SU-DHL-6 (cell line): ENCODE measurements around the gene OR10H2.

Source experiments
- EZH2phosphoT487 ChIP-seq: fragments of 200-600 bp; sonication (generic), shearing (Covaris generic); conservative IDR thresholded peaks from 2 replicates; pipeline ENCODE4 v1.6.1; 2018; ENCODE audit warnings: mild to moderate bottlenecking, antibody characterized with exemption, low read length, moderate library complexity, mixed read lengths
- TF ChIP-seq, protein P1 (sequence below): fragments of 200-600 bp; sonication (generic); IDR thresholded peaks from one replicate; pipeline ENCODE4 v1.5.1; 2017; ENCODE audit warnings: antibody characterized with exemption, mild to moderate bottlenecking, low read length, moderate library complexity; ENCODE audit not compliant: insufficient read depth, poor library complexity, severe bottlenecking

DNA sequence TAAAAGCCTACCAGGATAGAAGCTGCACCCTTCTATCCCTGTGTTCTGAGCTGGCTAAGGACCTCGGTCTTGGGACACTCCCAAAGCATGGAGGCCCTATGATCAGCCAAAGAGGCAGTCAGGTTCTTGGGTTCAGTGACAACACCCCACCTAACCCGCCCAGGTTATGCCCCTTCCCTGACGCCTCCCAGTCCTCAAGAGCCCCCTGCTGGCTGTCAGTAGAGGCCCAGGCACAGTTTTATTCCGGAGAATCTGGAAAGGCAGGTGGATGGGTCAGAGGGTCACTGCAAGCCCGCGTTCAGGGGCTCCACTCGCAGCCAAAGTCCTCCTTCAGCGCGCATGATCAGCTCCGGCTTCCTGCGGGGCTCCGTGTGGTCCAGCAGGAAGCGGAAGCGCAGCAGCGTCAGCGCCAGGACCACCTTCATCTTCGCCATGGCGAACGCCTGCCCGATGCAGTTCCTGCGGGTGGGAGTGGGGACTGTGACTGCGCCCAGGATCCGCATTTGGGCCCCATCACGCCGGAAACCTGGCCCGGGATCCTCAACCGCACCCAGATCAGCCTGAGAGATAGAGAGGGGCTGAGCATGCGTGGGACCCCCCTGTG is 32.2 kb downstream of the OR10H2 start:
- TF ChIP-seq, protein P1, sequence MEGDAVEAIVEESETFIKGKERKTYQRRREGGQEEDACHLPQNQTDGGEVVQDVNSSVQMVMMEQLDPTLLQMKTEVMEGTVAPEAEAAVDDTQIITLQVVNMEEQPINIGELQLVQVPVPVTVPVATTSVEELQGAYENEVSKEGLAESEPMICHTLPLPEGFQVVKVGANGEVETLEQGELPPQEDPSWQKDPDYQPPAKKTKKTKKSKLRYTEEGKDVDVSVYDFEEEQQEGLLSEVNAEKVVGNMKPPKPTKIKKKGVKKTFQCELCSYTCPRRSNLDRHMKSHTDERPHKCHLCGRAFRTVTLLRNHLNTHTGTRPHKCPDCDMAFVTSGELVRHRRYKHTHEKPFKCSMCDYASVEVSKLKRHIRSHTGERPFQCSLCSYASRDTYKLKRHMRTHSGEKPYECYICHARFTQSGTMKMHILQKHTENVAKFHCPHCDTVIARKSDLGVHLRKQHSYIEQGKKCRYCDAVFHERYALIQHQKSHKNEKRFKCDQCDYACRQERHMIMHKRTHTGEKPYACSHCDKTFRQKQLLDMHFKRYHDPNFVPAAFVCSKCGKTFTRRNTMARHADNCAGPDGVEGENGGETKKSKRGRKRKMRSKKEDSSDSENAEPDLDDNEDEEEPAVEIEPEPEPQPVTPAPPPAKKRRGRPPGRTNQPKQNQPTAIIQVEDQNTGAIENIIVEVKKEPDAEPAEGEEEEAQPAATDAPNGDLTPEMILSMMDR: no peak
- no peak for TF ChIP-seq EZH2phosphoT487
